ENCODE results near the gene TMEM248. TPM values are rescaled to one million over a fixed set of nuclear protein-coding genes. Genes with fewer than 3 reads are reported as not detected.
"Not testable (repeated sequence)": the region's sequence is repeated elsewhere in the genome, so short reads cannot be mapped to it uniquely, and the experiment has no call there.

The TMEM248 gene
- total RNA-seq, 1 donor from 2014 or later, result 96.5 TPM

GRCh38 chr7:66974986-66975590, 54.1 kb downstream of the TMEM248 start:
- no peak for DNase-seq (ENCODE audit: low read depth)
- H3K27me3 ChIP-seq (ENCODE audit: control insufficient read depth, insufficient read depth, low read length), result no peaks in the 10 kb centered on the region
- H3K36me3 ChIP-seq (ENCODE audit: control insufficient read depth, insufficient read depth, low read length), result no peaks in the 10 kb centered on the region
- no peak for TF ChIP-seq CTCF (IDR thresholded peaks at IDR 0.05; ENCODE audit: insufficient read depth, low read length, poor library complexity, severe bottlenecking)
- H3K4me3 ChIP-seq (ENCODE audit: low read depth, low read length), result no peak overlapping the region

GRCh38 chr7:66978312-66978711, 57.3 kb downstream of the TMEM248 start:
- not testable (repeated sequence) for H3K27me3 ChIP-seq (ENCODE audit: control insufficient read depth, insufficient read depth, low read length); DNase-seq (ENCODE audit: low read depth); H3K4me3 ChIP-seq (ENCODE audit: low read depth, low read length); H3K36me3 ChIP-seq (ENCODE audit: control insufficient read depth, insufficient read depth, low read length)

- not testable (repeated sequence) for H3K4me3 ChIP-seq (ENCODE audit: low read depth, low read length); H3K27me3 ChIP-seq (ENCODE audit: control insufficient read depth, insufficient read depth, low read length); DNase-seq (ENCODE audit: low read depth); H3K36me3 ChIP-seq (ENCODE audit: control insufficient read depth, insufficient read depth, low read length)
These were observed 58.0 kb downstream of the TMEM248 start for GRCh38 chr7:66979013-66979412.

- H3K4me3 ChIP-seq (ENCODE audit: low read depth, low read length); H3K27me3 ChIP-seq (ENCODE audit: control insufficient read depth, insufficient read depth, low read length); DNase-seq (ENCODE audit: low read depth); H3K36me3 ChIP-seq (ENCODE audit: control insufficient read depth, insufficient read depth, low read length): not testable (repeated sequence)
These were observed 59.3 kb downstream of the TMEM248 start for GRCh38 chr7:66980336-66980735.

GRCh38 chr7:66989552-66989951, 68.5 kb downstream of the TMEM248 start:
- H3K4me3 ChIP-seq (ENCODE audit: low read depth, low read length); H3K36me3 ChIP-seq (ENCODE audit: control insufficient read depth, insufficient read depth, low read length); H3K27me3 ChIP-seq (ENCODE audit: control insufficient read depth, insufficient read depth, low read length); DNase-seq (ENCODE audit: low read depth): not testable (repeated sequence)

- not testable (repeated sequence) for DNase-seq (ENCODE audit: low read depth); H3K27me3 ChIP-seq (ENCODE audit: control insufficient read depth, insufficient read depth, low read length); H3K36me3 ChIP-seq (ENCODE audit: control insufficient read depth, insufficient read depth, low read length)
- H3K4me3 ChIP-seq (ENCODE audit: low read depth, low read length), result peak overlapping the region; percentile 61
These were observed 73.0 kb downstream of the TMEM248 start for GRCh38 chr7:66994051-66994450.

GRCh38 chr7:66994691-66995049, 73.6 kb downstream of the TMEM248 start:
- not testable (repeated sequence) for H3K36me3 ChIP-seq (ENCODE audit: control insufficient read depth, insufficient read depth, low read length); H3K27me3 ChIP-seq (ENCODE audit: control insufficient read depth, insufficient read depth, low read length)
- peak; percentile 43 for TF ChIP-seq CTCF (IDR thresholded peaks at IDR 0.05; ENCODE audit: insufficient read depth, low read length, poor library complexity, severe bottlenecking)
- peak; percentile 41 for DNase-seq (ENCODE audit: low read depth)
- H3K4me3 ChIP-seq (ENCODE audit: low read depth, low read length), result peak overlapping the region; percentile 61

- not testable (repeated sequence) for H3K36me3 ChIP-seq (ENCODE audit: control insufficient read depth, insufficient read depth, low read length); H3K27me3 ChIP-seq (ENCODE audit: control insufficient read depth, insufficient read depth, low read length)
- peak within 1 kb of the TSS; percentile 61 for H3K4me3 ChIP-seq (ENCODE audit: low read depth, low read length)
- DNase-seq (ENCODE audit: low read depth), result peak; percentile 92
These were observed 74.2 kb downstream of the TMEM248 start, which contains the start of gene SBDS for GRCh38 chr7:66995050-66995776. SBDS (minus strand) TSS chr7:66995586; CDS start chr7:66995417, 169 bp downstream.

- not testable (repeated sequence) for H3K27me3 ChIP-seq (ENCODE audit: control insufficient read depth, insufficient read depth, low read length); H3K36me3 ChIP-seq (ENCODE audit: control insufficient read depth, insufficient read depth, low read length)
- DNase-seq (ENCODE audit: low read depth), result peak; percentile 80
- H3K4me3 ChIP-seq (ENCODE audit: low read depth, low read length), result peak within 1 kb of the TSS; percentile 58
These were observed 75.6 kb downstream of the TMEM248 start, which contains the start of gene TYW1 for GRCh38 chr7:66996444-66997191. TYW1 (plus strand) TSS chr7:66996833; CDS start chr7:66996979, 146 bp downstream.

Data from kidney epithelial cell (primary cell).